Measurements from ENCODE around the gene CRABP1. TPM values are rescaled to one million over a fixed set of nuclear protein-coding genes. Genes with fewer than 3 reads are reported as not detected.
"Not testable (repeated sequence)": the region's sequence is repeated elsewhere in the genome, so short reads cannot be mapped to it uniquely, and the experiment has no call there.

Gene CRABP1
- total RNA-seq, 2 experiments from 2014 or later, result not detected

DNA sequence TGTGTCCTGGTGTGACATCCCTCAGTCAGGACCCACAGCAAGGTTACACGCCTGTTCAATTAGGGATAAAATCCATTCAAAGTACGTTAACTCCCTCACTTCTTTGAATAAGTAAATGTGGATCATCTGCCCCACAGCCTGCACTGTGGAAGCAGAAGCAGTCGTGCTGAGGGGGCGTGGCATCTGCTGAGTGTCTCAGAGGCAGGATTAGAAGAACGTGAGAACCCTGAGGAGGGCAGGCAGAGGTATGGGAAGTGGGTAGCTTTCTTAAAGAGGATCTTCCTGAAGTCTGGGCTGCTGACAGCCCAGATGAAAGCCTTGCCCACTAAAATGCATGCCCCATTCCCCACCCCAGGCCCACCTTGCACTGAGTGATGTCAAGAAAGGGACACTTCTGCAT lies 28.5 kb downstream of the CRABP1 start:
- Mint-ChIP-seq H3K36me3 (ENCODE audit: low read depth) (no peaks in the 10 kb centered on the region), H3K9me3 (ENCODE audit: insufficient read depth) (no peaks in the 10 kb centered on the region), H3K4me1 (ENCODE audit: low read depth) (no peaks in the 10 kb centered on the region), H3K4me3 (no peak overlapping the region), H3K27me3 (ENCODE audit: low read depth) (peaks cover 27% of the 10 kb centered on the region), H3K27ac (no peak overlapping the region)
- DNase-seq (no peak), ATAC-seq (no peak)
- ChIA-PET POLR2A (no interaction called here), CTCF (no interaction called here)

DNA sequence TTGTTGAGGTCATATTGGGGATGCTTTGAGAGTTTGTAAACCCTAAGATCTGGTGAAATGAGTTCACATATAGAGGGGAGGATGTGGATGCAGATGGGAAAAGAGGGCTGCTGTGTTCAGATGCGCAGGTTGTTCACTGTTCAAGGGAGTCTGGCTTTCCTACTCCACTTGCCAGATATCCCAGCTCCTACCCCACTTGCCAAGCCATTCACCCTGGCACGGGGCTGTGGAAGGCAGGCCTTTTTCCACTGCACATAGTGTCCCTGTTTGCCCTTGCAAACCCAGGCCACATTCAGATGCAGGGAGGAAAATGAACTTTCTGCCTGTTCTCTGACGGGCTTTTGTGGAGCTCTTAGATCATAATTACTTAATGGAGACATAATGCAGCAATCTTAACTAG lies 29.0 kb downstream of the CRABP1 start:
- ChIA-PET POLR2A (no interaction called here), CTCF (no interaction called here)
- ATAC-seq (no peak), DNase-seq (no peak)
- Mint-ChIP-seq H3K27ac (no peak overlapping the region), H3K36me3 (ENCODE audit: low read depth) (no peaks in the 10 kb centered on the region), H3K4me3 (no peak overlapping the region), H3K9me3 (ENCODE audit: insufficient read depth) (no peaks in the 10 kb centered on the region), H3K4me1 (ENCODE audit: low read depth) (peaks cover under 1% of the 10 kb centered on the region), H3K27me3 (ENCODE audit: low read depth) (peaks cover 27% of the 10 kb centered on the region)

- DNase-seq (no peak), ATAC-seq (no peak)
- peaks cover 9% of the 10 kb centered on the region for H3K4me1 Mint-ChIP-seq (ENCODE audit: low read depth)
- peaks cover 27% of the 10 kb centered on the region for H3K27me3 Mint-ChIP-seq (ENCODE audit: low read depth)
- no peaks in the 10 kb centered on the region for H3K9me3 Mint-ChIP-seq (ENCODE audit: insufficient read depth)
- POLR2A ChIA-PET, result no interaction called here
- no peak overlapping the region for H3K4me3 Mint-ChIP-seq
- no peak overlapping the region for H3K27ac Mint-ChIP-seq
- H3K36me3 Mint-ChIP-seq (ENCODE audit: low read depth), result no peaks in the 10 kb centered on the region
- CTCF ChIA-PET, result no interaction called here
These were observed 29.9 kb downstream of the CRABP1 start for GRCh38 chr15:78370013-78370412.

GRCh38 chr15:78372880-78373279 lies 32.7 kb downstream of the CRABP1 start:
- H3K36me3 Mint-ChIP-seq (ENCODE audit: low read depth), result peaks cover 2% of the 10 kb centered on the region
- H3K27ac Mint-ChIP-seq, result no peak overlapping the region
- CTCF ChIA-PET, result no interaction called here
- POLR2A ChIA-PET, result no interaction called here
- H3K27me3 Mint-ChIP-seq (ENCODE audit: low read depth), result peaks cover 21% of the 10 kb centered on the region
- peaks cover 15% of the 10 kb centered on the region for H3K4me1 Mint-ChIP-seq (ENCODE audit: low read depth)
- H3K9me3 Mint-ChIP-seq (ENCODE audit: insufficient read depth), result no peaks in the 10 kb centered on the region
- ATAC-seq (no peak), DNase-seq (no peak)
- no peak overlapping the region for H3K4me3 Mint-ChIP-seq

GRCh38 chr15:78374436-78375393 lies 34.6 kb downstream of the CRABP1 start:
- POLR2A ChIA-PET, result no interaction called here
- Mint-ChIP-seq H3K4me3 (no peak overlapping the region), H3K9me3 (ENCODE audit: insufficient read depth) (no peaks in the 10 kb centered on the region), H3K27ac (peak overlapping the region; percentile 85), H3K36me3 (ENCODE audit: low read depth) (peaks cover 2% of the 10 kb centered on the region), H3K27me3 (ENCODE audit: low read depth) (peaks cover 25% of the 10 kb centered on the region), H3K4me1 (ENCODE audit: low read depth) (peaks cover 15% of the 10 kb centered on the region)
- CTCF ChIA-PET, result no interaction called here
- peak; percentile 63 for DNase-seq
- peak; percentile 89 for ATAC-seq

DNA sequence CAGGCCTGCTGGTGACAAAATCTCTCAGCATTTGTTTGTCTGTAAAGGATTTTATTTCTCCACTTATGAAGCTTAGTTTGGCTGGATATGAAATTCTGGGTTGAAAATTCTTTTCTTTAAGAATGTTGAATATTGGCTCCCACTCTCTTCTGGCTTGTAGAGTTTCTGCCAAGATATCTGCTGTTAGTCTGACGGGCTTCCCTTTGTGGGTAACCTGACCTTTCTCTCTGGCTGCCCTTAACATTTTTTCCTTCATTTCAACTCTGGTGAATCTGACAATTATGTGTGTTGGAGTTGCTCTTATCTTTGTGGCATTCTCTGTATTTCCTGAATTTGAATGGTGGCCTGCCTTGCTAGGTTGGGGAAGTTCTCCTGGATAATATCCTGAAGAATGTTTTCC lies 40.0 kb downstream of the CRABP1 start:
- H3K4me3 Mint-ChIP-seq; DNase-seq; CTCF ChIA-PET; H3K36me3 Mint-ChIP-seq (ENCODE audit: low read depth); H3K9me3 Mint-ChIP-seq (ENCODE audit: insufficient read depth); H3K4me1 Mint-ChIP-seq (ENCODE audit: low read depth); POLR2A ChIA-PET; ATAC-seq; H3K27ac Mint-ChIP-seq: not testable (repeated sequence)
- peaks cover 35% of the 10 kb centered on the region for H3K27me3 Mint-ChIP-seq (ENCODE audit: low read depth)

- Mint-ChIP-seq H3K27me3 (ENCODE audit: low read depth) (peaks cover 48% of the 10 kb centered on the region), H3K4me1 (ENCODE audit: low read depth) (no peaks in the 10 kb centered on the region), H3K27ac (no peak overlapping the region), H3K4me3 (no peak overlapping the region), H3K36me3 (ENCODE audit: low read depth) (no peaks in the 10 kb centered on the region), H3K9me3 (ENCODE audit: insufficient read depth) (no peaks in the 10 kb centered on the region)
- no peak for DNase-seq
- POLR2A ChIA-PET, result no interaction called here
- CTCF ChIA-PET, result interaction anchor here (1.0 kb wide), 1 partner anchor 41 kb away, joined by 4 read pairs; no protein-coding TSS in a partner anchor
- ATAC-seq, result no peak
These were observed 42.1 kb downstream of the CRABP1 start for GRCh38 chr15:78382114-78382880.

GRCh38 chr15:78384651-78385050 lies 44.5 kb downstream of the CRABP1 start:
- no peak overlapping the region for H3K27ac Mint-ChIP-seq
- ChIA-PET CTCF (no interaction called here), POLR2A (no interaction called here)
- no peak for DNase-seq
- no peak overlapping the region for H3K4me3 Mint-ChIP-seq
- no peaks in the 10 kb centered on the region for H3K9me3 Mint-ChIP-seq (ENCODE audit: insufficient read depth)
- no peak for ATAC-seq
- peaks cover 35% of the 10 kb centered on the region for H3K27me3 Mint-ChIP-seq (ENCODE audit: low read depth)
- no peaks in the 10 kb centered on the region for H3K36me3 Mint-ChIP-seq (ENCODE audit: low read depth)
- no peaks in the 10 kb centered on the region for H3K4me1 Mint-ChIP-seq (ENCODE audit: low read depth)

DNA sequence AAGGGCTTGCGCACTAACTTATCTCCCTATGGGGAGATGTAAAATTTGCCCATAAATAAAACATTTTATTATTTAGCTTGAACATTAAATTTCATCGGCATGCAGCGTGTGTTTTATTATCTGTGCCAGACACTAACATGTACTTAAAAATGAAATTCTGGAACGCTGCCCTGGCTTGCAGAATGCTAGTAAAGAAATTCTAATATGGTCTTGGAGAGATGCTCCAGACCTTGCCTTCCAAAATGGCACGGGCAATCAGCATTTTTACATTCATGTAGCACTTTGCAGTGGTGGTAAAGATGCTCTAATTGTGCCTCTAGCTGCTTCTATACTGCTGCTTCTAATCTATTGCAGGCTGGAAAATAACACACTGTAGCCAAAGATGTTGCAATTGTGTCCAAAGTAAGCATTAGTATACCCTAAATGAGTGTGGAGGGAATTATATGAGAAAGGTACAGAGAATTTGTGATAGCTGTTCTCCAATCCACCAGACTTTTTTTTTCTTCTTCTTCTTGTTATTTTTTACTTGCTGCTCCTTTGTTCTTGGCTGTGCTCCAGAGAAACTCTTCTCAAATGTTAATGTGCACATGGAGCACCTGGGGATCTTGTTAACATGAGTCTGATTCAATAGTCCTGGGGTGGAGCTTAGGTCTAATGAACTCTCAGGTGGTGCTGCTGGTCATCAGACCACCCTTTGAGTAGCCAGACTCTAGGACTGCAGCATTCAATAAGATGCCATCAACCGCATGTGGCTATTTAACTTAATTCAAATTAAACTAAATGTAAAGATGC lies 47.3 kb downstream of the CRABP1 start:
- no peaks in the 10 kb centered on the region for H3K9me3 Mint-ChIP-seq (ENCODE audit: insufficient read depth)
- ATAC-seq (no peak), DNase-seq (no peak)
- no peaks in the 10 kb centered on the region for H3K4me1 Mint-ChIP-seq (ENCODE audit: low read depth)
- peaks cover 34% of the 10 kb centered on the region for H3K27me3 Mint-ChIP-seq (ENCODE audit: low read depth)
- ChIA-PET POLR2A (no interaction called here), CTCF (no interaction called here)
- H3K36me3 Mint-ChIP-seq (ENCODE audit: low read depth), result no peaks in the 10 kb centered on the region
- H3K27ac Mint-ChIP-seq, result no peak overlapping the region
- H3K4me3 Mint-ChIP-seq, result no peak overlapping the region

- DNase-seq (no peak), ATAC-seq (no peak)
- CTCF ChIA-PET, result no interaction called here
- H3K4me3 Mint-ChIP-seq, result no peak overlapping the region
- no peaks in the 10 kb centered on the region for H3K9me3 Mint-ChIP-seq (ENCODE audit: insufficient read depth)
- no peaks in the 10 kb centered on the region for H3K36me3 Mint-ChIP-seq (ENCODE audit: low read depth)
- peaks cover 31% of the 10 kb centered on the region for H3K27me3 Mint-ChIP-seq (ENCODE audit: low read depth)
- H3K4me1 Mint-ChIP-seq (ENCODE audit: low read depth), result no peaks in the 10 kb centered on the region
- POLR2A ChIA-PET, result no interaction called here
- H3K27ac Mint-ChIP-seq, result no peak overlapping the region
These were observed 48.7 kb downstream of the CRABP1 start for GRCh38 chr15:78388865-78389264.

DNA sequence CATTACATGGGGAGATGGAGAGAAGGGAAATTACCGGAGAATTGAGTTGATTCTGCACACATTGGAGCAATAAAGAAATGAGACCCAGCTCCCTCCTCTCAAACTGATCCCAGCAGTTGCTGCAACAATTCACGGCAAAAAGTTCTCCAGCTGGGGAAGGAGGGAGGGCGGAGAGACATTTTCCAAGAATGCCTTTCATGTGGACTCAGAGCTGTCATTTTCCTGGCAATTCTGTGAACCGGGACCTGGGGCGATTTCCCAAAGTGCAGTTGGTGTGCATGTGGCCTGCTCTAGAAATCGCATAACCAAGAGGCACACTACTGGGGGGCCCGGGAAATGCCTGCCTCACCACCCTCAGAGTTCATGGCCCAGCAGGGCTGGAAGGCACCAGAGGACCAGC lies 49.2 kb downstream of the CRABP1 start:
- ATAC-seq (no peak), DNase-seq (no peak)
- Mint-ChIP-seq H3K36me3 (ENCODE audit: low read depth) (no peaks in the 10 kb centered on the region), H3K4me1 (ENCODE audit: low read depth) (no peaks in the 10 kb centered on the region), H3K27ac (no peak overlapping the region), H3K4me3 (no peak overlapping the region), H3K9me3 (ENCODE audit: insufficient read depth) (no peaks in the 10 kb centered on the region), H3K27me3 (ENCODE audit: low read depth) (peaks cover 29% of the 10 kb centered on the region)
- POLR2A ChIA-PET, result no interaction called here
- CTCF ChIA-PET, result no interaction called here

DNA sequence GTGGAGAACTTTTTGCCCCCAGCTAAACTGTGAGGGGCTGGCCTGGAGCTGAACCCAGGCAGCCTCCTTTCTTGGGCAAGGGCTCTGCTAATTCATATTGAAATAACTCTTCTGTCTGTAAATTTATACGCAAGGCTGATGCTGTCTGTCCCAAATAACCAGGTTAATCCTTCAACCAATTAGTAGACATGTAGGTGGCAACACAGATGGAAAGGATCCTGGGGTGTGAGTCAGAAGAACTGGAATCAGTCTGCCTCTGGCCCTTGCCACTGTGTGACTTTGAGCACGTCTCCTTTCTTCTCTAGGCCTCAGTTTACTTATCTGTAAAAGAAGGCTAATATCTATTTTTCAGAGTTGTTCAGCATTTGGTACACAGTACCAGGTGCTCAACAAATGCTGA lies 49.6 kb downstream of the CRABP1 start:
- H3K4me1 Mint-ChIP-seq (ENCODE audit: low read depth), result no peaks in the 10 kb centered on the region
- H3K36me3 Mint-ChIP-seq (ENCODE audit: low read depth), result no peaks in the 10 kb centered on the region
- ChIA-PET CTCF (no interaction called here), POLR2A (no interaction called here)
- no peak for DNase-seq
- no peak overlapping the region for H3K4me3 Mint-ChIP-seq
- H3K27ac Mint-ChIP-seq, result no peak overlapping the region
- no peak for ATAC-seq
- no peaks in the 10 kb centered on the region for H3K9me3 Mint-ChIP-seq (ENCODE audit: insufficient read depth)
- H3K27me3 Mint-ChIP-seq (ENCODE audit: low read depth), result peaks cover 25% of the 10 kb centered on the region
